Bronchial epithelial cell (primary cell): Measurements from ENCODE around the gene LRIG2. TPM values are rescaled to one million over a fixed set of nuclear protein-coding genes. Genes with fewer than 3 reads are reported as not detected.

Experiments
- DNase-seq: peaks from one replicate; pipeline ENCODE4 v3.0.0-alpha.2; 2010; ENCODE audit warnings: low read depth
- FAIRE-seq: peaks from 2 replicates; lab custom pipeline; 2011; peaks lifted over from hg19 to GRCh38; lab: Jason Lieb, UNC
- H3K27me3 ChIP-seq: 2 replicates; pipeline ENCODE4 v1.5.1; 2011; ENCODE audit warnings: low read length; ENCODE audit not compliant: control insufficient read depth, insufficient read depth
- H3K36me3 ChIP-seq: 2 replicates; pipeline ENCODE4 v1.5.1; 2011; ENCODE audit warnings: low read length; ENCODE audit not compliant: control insufficient read depth, insufficient read depth
- H3K4me3 ChIP-seq: 2 replicates; pipeline ENCODE4 v1.5.1; 2011; ENCODE audit warnings: mild to moderate bottlenecking, low read depth, low read length, control low read depth
- CTCF ChIP-seq: IDR thresholded peaks from 2 replicates; pipeline ENCODE4 v1.5.1; 2011; ENCODE audit warnings: mild to moderate bottlenecking, moderate library complexity, low read length, control low read depth, inconsistent platforms; ENCODE audit not compliant: insufficient read depth, severe bottlenecking
- total RNA-seq: library from RNA; depleted of rRNA; stranded (reverse); fragments of >200 nt; gene quantifications from 2 replicates; pipeline ENCODE4 v1.2.1, GENCODE V29; 2014

LRIG2 gene
- total RNA-seq, 1 donor from 2014 or later, result 10.3 TPM

GRCh38 chr1:113126207-113126606 is 53.2 kb downstream of the LRIG2 start:
- peaks cover 12% of the 10 kb centered on the region for H3K36me3 ChIP-seq
- TF ChIP-seq CTCF, result no peak
- H3K27me3 ChIP-seq, result no peaks in the 10 kb centered on the region
- H3K4me3 ChIP-seq, result no peak overlapping the region
- FAIRE-seq (no peak), DNase-seq (no peak)

- no peak for TF ChIP-seq CTCF
- Histone ChIP-seq H3K27me3 (no peaks in the 10 kb centered on the region), H3K36me3 (peaks cover 12% of the 10 kb centered on the region), H3K4me3 (no peak overlapping the region)
- FAIRE-seq (no peak), DNase-seq (no peak)
Observed at GRCh38 chr1:113128116-113128515, 55.1 kb downstream of the LRIG2 start.

- TF ChIP-seq CTCF, result no peak
- no peak overlapping the region for H3K4me3 ChIP-seq
- H3K27me3 ChIP-seq, result no peaks in the 10 kb centered on the region
- FAIRE-seq (no peak), DNase-seq (no peak)
- H3K36me3 ChIP-seq, result peaks cover 8% of the 10 kb centered on the region
Observed at GRCh38 chr1:113129529-113130185, 56.7 kb downstream of the LRIG2 start.

- no peak for TF ChIP-seq CTCF
Observed at GRCh38 chr1:113133038-113133437, 60.0 kb downstream of the LRIG2 start.

GRCh38 chr1:113133759-113134158 is 60.8 kb downstream of the LRIG2 start:
- FAIRE-seq (no peak), DNase-seq (no peak)
- no peaks in the 10 kb centered on the region for H3K36me3 ChIP-seq
- no peak overlapping the region for H3K4me3 ChIP-seq
- no peaks in the 10 kb centered on the region for H3K27me3 ChIP-seq
- TF ChIP-seq CTCF, result no peak

More at GRCh38 chr1:113133038-113133437, 60.0 kb downstream of the LRIG2 start:
- Histone ChIP-seq H3K36me3 (no peaks in the 10 kb centered on the region), H3K27me3 (no peaks in the 10 kb centered on the region), H3K4me3 (no peak overlapping the region)
- DNase-seq (no peak), FAIRE-seq (no peak)

- no peak overlapping the region for H3K4me3 ChIP-seq
- no peaks in the 10 kb centered on the region for H3K27me3 ChIP-seq
- TF ChIP-seq CTCF, result no peak
- no peaks in the 10 kb centered on the region for H3K36me3 ChIP-seq
- DNase-seq (no peak), FAIRE-seq (no peak)
Observed at GRCh38 chr1:113135460-113135859, 62.5 kb downstream of the LRIG2 start.
